HepG2 (cell line): ENCODE results near the gene TBX6. TPM values are rescaled to one million over a fixed set of nuclear protein-coding genes. Genes with fewer than 3 reads are reported as not detected.

ENCODE experiments used
- EP300 ChIP-seq, 3 experiments: sonication (generic) in 1 of 3; formaldehyde crosslinking in 1 of 3; IDR thresholded peaks; 2 replicates each; pipeline versions ENCODE4 v1.5.1 to v1.6.1; 2011 to 2020; ENCODE audit warnings: low read depth in 2 of 3, low read length in 2 of 3, borderline replicate concordance in 1 of 3, improper control_type of control experiment in 1 of 3, mild to moderate bottlenecking in 1 of 3, missing genetic modification reagents in 1 of 3, moderate library complexity in 1 of 3
- FOXP1 ChIP-seq, 2 experiments: fragments of 450-650 bp in 1 of 2; IDR thresholded peaks; 2 replicates each; pipeline ENCODE4 v1.6.1; 2017 to 2018; ENCODE audit warnings: antibody characterized with exemption in 1 of 2
- HBP1 ChIP-seq: IDR thresholded peaks from 2 replicates; pipeline ENCODE4 v1.6.1; 2016; ENCODE audit warnings: low read depth, control low read depth
- LCORL ChIP-seq, 2 experiments: fragments of 450-650 bp in 1 of 2; sonication (generic) in 1 of 2; formaldehyde crosslinking in 1 of 2; IDR thresholded peaks; 2 replicates each; pipeline versions ENCODE4 v1.5.0 to v1.6.1; 2017 to 2020; ENCODE audit warnings: antibody characterized with exemption in 1 of 2, missing genetic modification reagents in 1 of 2
- MTF2 ChIP-seq: sonication (generic); formaldehyde crosslinking; IDR thresholded peaks from 2 replicates; pipeline ENCODE4 v1.5.0; 2020; ENCODE audit warnings: missing genetic modification reagents, borderline replicate concordance
- NFE2L2 ChIP-seq: fragments of 150-350 bp; IDR thresholded peaks from 2 replicates; pipeline ENCODE4 v1.6.1; 2014; ENCODE audit warnings: low read length
- ONECUT2 ChIP-seq: sonication (generic); formaldehyde crosslinking; IDR thresholded peaks from 2 replicates; pipeline ENCODE4 v1.4.0; 2020; ENCODE audit warnings: missing genetic modification reagents
- PHF20 ChIP-seq: sonication (generic); formaldehyde crosslinking; IDR thresholded peaks from 2 replicates; pipeline ENCODE4 v1.5.0; 2020; ENCODE audit warnings: mild to moderate bottlenecking, missing genetic modification reagents
- RCOR2 ChIP-seq: IDR thresholded peaks from 2 replicates; pipeline ENCODE4 v1.6.1; 2016; ENCODE audit warnings: missing biosample characterization, missing genetic modification reagents
- RFXAP ChIP-seq: sonication (generic); formaldehyde crosslinking; IDR thresholded peaks from 2 replicates; pipeline ENCODE4 v1.4.0; 2020; ENCODE audit warnings: missing genetic modification reagents, borderline replicate concordance
- SKI ChIP-seq: fragments of 450-650 bp; IDR thresholded peaks from one replicate; pipeline ENCODE4 v1.6.1; 2018; ENCODE audit warnings: mild to moderate bottlenecking; ENCODE audit not compliant: partially characterized antibody
- SP4 ChIP-seq: sonication (generic); formaldehyde crosslinking; IDR thresholded peaks from 2 replicates; pipeline ENCODE4 v1.8.1; 2023; ENCODE audit warnings: mild to moderate bottlenecking, missing genetic modification reagents
- SRSF1 ChIP-seq: fragments of 200-400 bp; formaldehyde crosslinking; optimal IDR thresholded peaks from 2 replicates; pipeline ENCODE3; 2017; ENCODE audit warnings: mild to moderate bottlenecking, low read depth, low read length, moderate library complexity
- UBTF ChIP-seq: sonication (generic); formaldehyde crosslinking; IDR thresholded peaks from 2 replicates; pipeline ENCODE4 v1.4.0; 2020; ENCODE audit warnings: mild to moderate bottlenecking, missing genetic modification reagents
- ZFY ChIP-seq: sonication (generic); formaldehyde crosslinking; IDR thresholded peaks from 2 replicates; pipeline ENCODE4 v1.4.0; 2020; ENCODE audit warnings: missing genetic modification reagents
- ZNF138 ChIP-seq: sonication (generic); formaldehyde crosslinking; IDR thresholded peaks from 2 replicates; pipeline ENCODE4 v1.5.0; 2020; ENCODE audit warnings: mild to moderate bottlenecking, low read depth, missing genetic modification reagents
- ZNF143 ChIP-seq: sonication (generic); formaldehyde crosslinking; IDR thresholded peaks from 2 replicates; pipeline ENCODE4 v1.4.0; 2020; ENCODE audit warnings: missing genetic modification reagents
- ZNF282 ChIP-seq: fragments of 450-650 bp; IDR thresholded peaks from 2 replicates; pipeline ENCODE4 v1.6.1; 2018; ENCODE audit not compliant: partially characterized antibody
- ZNF501 ChIP-seq: sonication (generic); formaldehyde crosslinking; IDR thresholded peaks from 2 replicates; pipeline ENCODE4 v1.5.1; 2020; ENCODE audit warnings: mild to moderate bottlenecking, moderate library complexity, missing genetic modification reagents
- ZNF772 ChIP-seq: sonication (generic); formaldehyde crosslinking; IDR thresholded peaks from 2 replicates; pipeline ENCODE4 v1.5.0; 2020; ENCODE audit warnings: mild to moderate bottlenecking, missing genetic modification reagents
- ZSCAN25 ChIP-seq: sonication (generic); formaldehyde crosslinking; IDR thresholded peaks from 2 replicates; pipeline ENCODE4 v1.8.0; 2022; ENCODE audit warnings: mild to moderate bottlenecking, missing genetic modification reagents
- polyA plus RNA-seq, 8 experiments: library from polyadenylated mRNA; depleted of rRNA in 3 of 8; stranded (reverse) in 7 of 8; unstranded in 1 of 8; fragments of >200 nt; fragmentation: Illumina TruSeq in 4 of 8; extraction: Trizol in 4 of 8; gene quantifications; 2 replicates each; pipeline versions ENCODE4 v1.2.1 to v1.2.3, GENCODE V29; 2011 to 2016; ENCODE audit warnings: low read depth in 4 of 8, missing spikeins in 1 of 8, mixed read lengths in 1 of 8; ENCODE audit not compliant: insufficient read depth in 1 of 8
- total RNA-seq, 5 experiments: library from RNA; depleted of rRNA; stranded (reverse); fragments of >200 nt; fragmentation: Illumina TruSeq; extraction: Trizol; gene quantifications; 2 replicates each; pipeline ENCODE4 v1.2.3, GENCODE V29; 2016; ENCODE audit warnings: low read depth in 1 of 5
- TF ChIP-seq, protein P1 (sequence below): sonication (generic); formaldehyde crosslinking; IDR thresholded peaks from 2 replicates; pipeline ENCODE4 v1.8.0; 2022; ENCODE audit warnings: missing genetic modification reagents, mild to moderate bottlenecking, moderate library complexity, borderline replicate concordance
- TF ChIP-seq, protein P2 (sequence below): IDR thresholded peaks from 2 replicates; pipeline ENCODE4 v1.6.1; 2012; ENCODE audit warnings: inconsistent platforms

Gene TBX6
- total and polyA plus RNA-seq, 2 of the 13 experiments (the other 11 are each of a cell fraction or from before 2014, with no cell fraction given), result 0.24 to 0.42 TPM

- TF ChIP-seq, protein P1, sequence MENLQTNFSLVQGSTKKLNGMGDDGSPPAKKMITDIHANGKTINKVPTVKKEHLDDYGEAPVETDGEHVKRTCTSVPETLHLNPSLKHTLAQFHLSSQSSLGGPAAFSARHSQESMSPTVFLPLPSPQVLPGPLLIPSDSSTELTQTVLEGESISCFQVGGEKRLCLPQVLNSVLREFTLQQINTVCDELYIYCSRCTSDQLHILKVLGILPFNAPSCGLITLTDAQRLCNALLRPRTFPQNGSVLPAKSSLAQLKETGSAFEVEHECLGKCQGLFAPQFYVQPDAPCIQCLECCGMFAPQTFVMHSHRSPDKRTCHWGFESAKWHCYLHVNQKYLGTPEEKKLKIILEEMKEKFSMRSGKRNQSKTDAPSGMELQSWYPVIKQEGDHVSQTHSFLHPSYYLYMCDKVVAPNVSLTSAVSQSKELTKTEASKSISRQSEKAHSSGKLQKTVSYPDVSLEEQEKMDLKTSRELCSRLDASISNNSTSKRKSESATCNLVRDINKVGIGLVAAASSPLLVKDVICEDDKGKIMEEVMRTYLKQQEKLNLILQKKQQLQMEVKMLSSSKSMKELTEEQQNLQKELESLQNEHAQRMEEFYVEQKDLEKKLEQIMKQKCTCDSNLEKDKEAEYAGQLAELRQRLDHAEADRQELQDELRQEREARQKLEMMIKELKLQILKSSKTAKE (CRISPR knock-in tag), result peak; percentile 22; the same call in 1 of the 2 replicates
- TF ChIP-seq ZSCAN25 (CRISPR knock-in tag) (peak; percentile 71; the same call in 1 of the 2 replicates), MTF2 (CRISPR knock-in tag) (no peak), RFXAP (peak; percentile 49; the same call in 1 of the 2 replicates), RCOR2 (CRISPR knock-in tag) (no peak; the same call in 1 of the 2 replicates), UBTF (peak; percentile 46; the same call in 1 of the 2 replicates), SKI (peak; percentile 67), ZNF501 (CRISPR knock-in tag) (peak; percentile 76; the same call in 1 of the 2 replicates), NFE2L2 (no peak), EP300 (IDR thresholded peaks at IDR 0.05; ENCODE audit: low read depth in 2 of 2, low read length in 2 of 2) (peak; percentile 29 to 39; a peak in 1 of 4 replicates), EP300 (CRISPR knock-in tag; IDR thresholded peaks at IDR 0.05; ENCODE audit: borderline replicate concordance) (peak; percentile 76; the same call in 1 of the 2 replicates), LCORL (IDR thresholded peaks at IDR 0.05) (no peak), LCORL (CRISPR knock-in tag; IDR thresholded peaks at IDR 0.05) (peak; percentile 76; the same call in 1 of the 2 replicates), SRSF1 (peak; percentile 34), PHF20 (CRISPR knock-in tag) (peak; percentile 73), ONECUT2 (0 out of 2 replicates have a peak, but pooled peaks have one; percentile 7), ZNF143 (CRISPR knock-in tag) (peak; percentile 38), ZNF282 (no peak), ZNF138 (CRISPR knock-in tag) (0 out of 2 replicates have a peak, but pooled peaks have one; percentile 14), HBP1 (CRISPR knock-in tag) (peak; percentile 52; the same call in 1 of the 2 replicates), SP4 (CRISPR knock-in tag) (peak; percentile 85), FOXP1 (IDR thresholded peaks at IDR 0.05) (no peak), FOXP1 (CRISPR knock-in tag; IDR thresholded peaks at IDR 0.05) (peak; percentile 46; the same call in 1 of the 2 replicates), ZFY (CRISPR knock-in tag) (peak; percentile 93), ZNF772 (CRISPR knock-in tag) (0 out of 2 replicates have a peak, but pooled peaks have one; percentile 86)
- TF ChIP-seq, protein P2, sequence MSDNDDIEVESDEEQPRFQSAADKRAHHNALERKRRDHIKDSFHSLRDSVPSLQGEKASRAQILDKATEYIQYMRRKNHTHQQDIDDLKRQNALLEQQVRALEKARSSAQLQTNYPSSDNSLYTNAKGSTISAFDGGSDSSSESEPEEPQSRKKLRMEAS, result peak; percentile 91
Measured at GRCh38 chr16:30096105-30096861, 4.6 kb upstream of the TBX6 start, which contains the start of gene YPEL3 (continued).
